Panc1 (cell line): Measurements from ENCODE around the gene DIAPH3.

Source experiments
- CTCF ChIP-seq: fragments of 450-650 bp; IDR thresholded peaks from 2 replicates; pipeline ENCODE4 v1.5.1; 2017; ENCODE audit warnings: mild to moderate bottlenecking
- POLR2AphosphoS5 ChIP-seq: IDR thresholded peaks from 2 replicates; pipeline ENCODE4 v1.6.1; 2012; ENCODE audit warnings: mild to moderate bottlenecking, low read depth, low read length, moderate library complexity

GRCh38 chr13:59623206-59623915 is 540.4 kb downstream of the DIAPH3 start:
- no peak for TF ChIP-seq CTCF
- TF ChIP-seq POLR2AphosphoS5 = no peak
